Activated CD4-positive, alpha-beta T cell treated with anti-CD3 and anti-CD28 coated beads for 4 hours (primary cell): Measurements from ENCODE around the gene TPGS1.

ENCODE experiments used
- DNase-seq, 2 donors: peaks; one replicate each; pipeline ENCODE4 v3.0.0-alpha.2; 2020

The TPGS1 gene, protein sequence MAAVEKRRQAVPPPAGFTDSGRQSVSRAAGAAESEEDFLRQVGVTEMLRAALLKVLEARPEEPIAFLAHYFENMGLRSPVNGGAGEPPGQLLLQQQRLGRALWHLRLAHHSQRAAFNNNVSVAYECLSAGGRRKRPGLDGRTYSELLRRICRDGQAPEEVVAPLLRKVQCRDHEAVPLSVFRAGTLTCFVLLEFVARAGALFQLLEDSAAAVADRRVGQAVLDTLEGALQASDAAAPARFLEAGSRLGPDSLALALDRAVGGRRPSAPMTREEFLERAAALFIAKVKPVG

GRCh38 chr19:507286-508203 lies at the start of gene TPGS1:
TPGS1 (plus strand) TSS chr19:507497; CDS start chr19:507507, 10 bp downstream.
- peak; percentile 85 to 88 for DNase-seq

- no peak for DNase-seq
These were observed 49.7 kb upstream of the TPGS1 start for GRCh38 chr19:457636-458035.

- no peak for DNase-seq
These were observed 48.9 kb upstream of the TPGS1 start for GRCh38 chr19:458091-459042.

- peak; percentile 7 to 20 for DNase-seq
These were observed 47.4 kb upstream of the TPGS1 start for GRCh38 chr19:459724-460511.

DNA sequence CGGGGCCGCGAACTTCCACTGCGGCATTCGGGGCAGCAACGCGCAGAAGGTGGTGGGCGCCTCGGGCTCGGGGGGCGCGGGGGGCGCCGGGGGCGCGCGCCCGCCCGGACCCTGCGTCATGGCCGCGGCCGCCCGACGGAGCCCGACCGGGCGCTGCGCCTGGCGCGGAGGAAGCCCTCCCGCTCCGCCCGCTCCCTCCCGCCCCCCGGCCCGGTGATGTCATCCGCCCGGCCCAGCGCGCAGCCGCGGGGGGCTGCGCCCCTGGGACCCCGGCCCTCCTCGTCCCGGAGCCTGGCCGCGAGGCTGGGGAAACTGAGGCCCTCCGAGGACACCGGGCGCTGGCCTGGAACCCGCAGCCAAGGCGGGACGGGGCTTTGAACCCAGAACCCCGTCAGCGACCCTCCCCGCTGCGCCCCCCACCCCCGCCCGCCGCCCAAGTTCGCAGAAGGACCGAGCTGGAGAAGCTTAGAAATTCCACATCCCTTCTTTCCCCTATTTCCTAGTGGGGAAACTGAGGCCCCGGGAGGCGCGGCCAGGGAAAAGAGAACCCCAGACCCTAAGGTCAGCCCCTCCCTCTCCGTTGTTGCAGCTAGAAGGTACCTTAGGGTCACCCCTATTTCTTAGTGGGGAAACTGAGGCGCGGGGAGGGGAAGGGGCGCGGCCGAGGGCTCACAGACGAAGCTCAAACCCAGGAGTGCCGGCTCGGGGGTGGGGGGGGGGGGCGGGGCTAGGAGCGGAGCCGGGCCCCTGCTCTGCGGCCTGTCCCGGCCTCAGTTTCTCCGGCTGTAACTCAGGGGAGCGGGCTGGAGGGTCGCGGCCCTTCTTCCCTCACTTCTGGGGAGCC lies 46.2 kb upstream of the TPGS1 start, which contains the start of gene SHC2:
Gene SHC2, minus strand, starts transcription at position 157 of the 844 bp plus-strand sequence. Its CDS starts 37 bp downstream, at position 120.
- no peak for DNase-seq

- DNase-seq: no peak
These were observed 45.4 kb upstream of the TPGS1 start for GRCh38 chr19:461721-462551.

DNA sequence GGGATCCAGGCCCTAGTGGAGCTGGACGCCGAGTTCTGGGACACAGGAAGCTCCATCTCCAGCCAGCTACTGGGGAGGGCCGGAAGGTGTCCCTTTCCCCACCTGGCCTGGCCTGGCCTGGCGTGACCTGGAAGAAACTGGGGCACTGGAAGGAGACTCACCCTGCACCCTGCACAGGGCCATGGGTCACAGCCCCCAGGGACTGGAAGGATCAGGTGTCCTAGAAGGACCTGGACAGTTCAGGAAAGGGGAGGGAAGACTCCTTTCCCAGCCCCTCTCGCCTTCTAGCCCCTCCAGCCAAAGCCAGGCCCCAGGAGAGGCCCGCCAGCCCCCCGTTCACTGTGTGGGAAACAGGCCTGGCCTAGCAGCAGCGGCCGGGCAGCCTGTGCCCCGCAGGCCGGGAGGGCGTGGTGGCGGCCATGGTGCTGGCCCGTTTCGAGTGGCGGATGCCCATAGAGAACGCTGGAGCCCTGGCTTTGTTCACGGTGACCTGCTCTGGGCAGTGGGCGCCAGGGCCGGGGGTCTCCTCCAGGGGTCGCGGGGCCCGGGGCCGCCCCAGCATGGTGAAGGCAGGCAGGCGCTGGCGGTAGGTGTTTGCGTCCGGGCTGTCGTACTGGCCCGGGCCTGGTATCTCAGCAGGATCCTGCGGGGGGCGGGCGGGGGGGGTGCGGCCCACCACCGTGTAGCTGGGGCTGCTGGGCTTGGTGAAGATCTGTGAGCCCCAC lies 43.7 kb upstream of the TPGS1 start:
- DNase-seq: no peak

GRCh38 chr19:464208-464545 lies 43.1 kb upstream of the TPGS1 start:
- no peak for DNase-seq

GRCh38 chr19:465056-465816 lies 42.1 kb upstream of the TPGS1 start:
- no peak for DNase-seq

GRCh38 chr19:467554-467953 lies 39.7 kb upstream of the TPGS1 start:
- no peak for DNase-seq

GRCh38 chr19:468587-469256 lies 38.6 kb upstream of the TPGS1 start:
- DNase-seq: no peak

DNA sequence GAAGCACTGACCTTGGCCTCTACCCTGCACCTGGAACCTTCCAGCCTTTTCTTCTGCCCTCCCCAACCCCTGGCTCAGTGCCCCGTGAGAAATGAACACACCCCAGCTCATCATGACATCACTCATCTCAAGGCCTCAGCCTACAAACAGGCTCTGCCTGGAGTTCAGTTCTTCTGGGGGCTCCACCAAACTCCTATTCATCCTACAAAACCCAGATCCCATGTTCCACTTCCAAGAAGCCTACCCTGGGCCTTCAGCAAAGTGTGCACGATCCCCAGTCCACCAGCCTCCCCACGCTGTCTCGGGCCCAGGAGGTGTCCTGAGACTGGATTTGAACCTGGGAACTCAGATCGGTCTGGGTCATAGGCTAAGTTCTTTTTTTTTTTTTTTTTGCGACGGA lies 37.5 kb upstream of the TPGS1 start:
- no peak for DNase-seq

GRCh38 chr19:470701-471100 lies 36.6 kb upstream of the TPGS1 start:
- DNase-seq: no peak

DNA sequence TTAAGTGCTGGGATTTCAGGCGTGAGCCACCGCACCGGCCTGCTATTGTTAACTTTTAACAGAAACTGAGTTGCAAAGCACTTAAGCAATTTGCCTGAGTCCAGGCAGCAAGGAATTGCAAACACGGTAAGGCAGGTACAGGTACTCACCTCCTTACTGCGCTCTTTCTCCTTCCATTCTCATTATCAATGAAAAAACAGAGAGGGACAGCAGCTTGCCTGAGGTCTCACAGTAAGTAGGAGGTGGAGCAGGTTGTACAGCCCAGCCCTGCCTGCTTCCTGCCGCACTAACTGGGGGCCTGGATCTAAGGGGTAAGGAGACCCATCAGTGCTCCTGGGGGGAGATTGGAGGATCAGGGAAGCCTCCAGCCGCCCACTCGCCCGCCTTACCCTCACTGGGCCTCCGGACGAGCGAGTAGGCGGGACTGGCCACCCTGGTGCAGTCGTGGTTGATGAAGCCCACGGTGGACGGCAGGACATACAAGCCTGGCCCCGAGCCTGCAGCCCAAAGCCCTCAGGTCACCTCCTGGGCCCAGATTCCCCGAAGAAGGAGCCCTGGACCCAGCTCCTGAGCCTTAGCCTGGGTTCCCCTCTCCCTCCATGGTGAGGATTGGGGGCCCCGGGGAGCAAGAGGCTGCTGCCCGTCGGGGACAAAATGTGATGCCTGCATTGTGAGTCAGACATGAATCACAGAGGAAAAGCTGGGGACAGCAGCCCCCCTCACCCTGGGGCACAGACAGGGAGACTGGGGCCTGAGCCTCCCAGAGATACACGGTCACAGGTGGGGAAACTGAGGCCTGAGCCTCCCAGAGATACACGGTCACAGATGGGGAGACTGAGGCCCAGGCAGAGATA lies 35.1 kb upstream of the TPGS1 start:
- no peak for DNase-seq

DNA sequence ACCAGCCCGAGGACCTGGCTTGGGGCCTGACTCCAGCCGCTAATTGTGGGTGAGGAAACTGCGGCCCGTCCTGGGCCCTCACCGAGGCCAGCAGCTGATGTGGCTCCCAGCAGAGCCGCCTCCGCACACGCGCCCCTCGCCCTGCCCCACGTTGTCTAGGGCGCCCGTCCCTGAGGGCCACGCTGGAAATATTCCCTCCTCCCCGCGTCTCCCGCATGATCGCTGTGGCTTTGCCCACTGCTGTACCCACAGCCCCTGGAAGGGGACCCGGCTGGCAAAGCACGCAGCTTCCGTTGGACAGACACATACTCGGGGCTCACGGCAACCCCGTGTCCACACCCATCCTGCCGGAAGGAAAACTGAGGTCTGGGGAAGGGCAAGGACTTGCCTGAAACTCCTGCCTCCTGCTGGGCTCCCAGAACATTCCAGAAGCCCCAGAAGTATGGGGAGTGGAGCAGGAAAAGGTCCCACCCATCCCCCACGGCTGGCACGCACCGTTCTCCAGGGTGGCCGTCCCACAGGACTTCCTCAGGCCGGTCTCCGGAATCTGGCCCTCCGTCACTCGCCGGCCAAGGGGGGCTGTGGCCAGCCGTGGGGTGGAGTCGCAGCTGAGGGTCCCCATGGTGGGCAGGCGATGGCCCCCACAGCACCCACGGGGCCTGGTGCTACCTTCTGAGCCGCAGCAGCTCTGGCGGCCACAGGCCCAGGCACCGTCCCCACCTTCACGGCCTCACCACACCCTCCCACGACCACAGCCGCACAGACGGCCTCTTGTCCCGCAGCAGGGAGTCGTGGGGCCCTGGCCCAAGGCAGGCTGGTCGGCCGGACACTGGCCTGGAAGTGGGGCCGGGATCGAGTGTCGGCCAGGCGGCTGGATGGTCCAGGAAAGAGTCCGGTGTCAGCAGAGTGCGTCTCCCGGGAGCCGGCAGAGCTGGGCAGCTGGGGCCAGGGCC lies 32.9 kb upstream of the TPGS1 start:
- DNase-seq: no peak

GRCh38 chr19:475360-475759 lies 31.9 kb upstream of the TPGS1 start:
- no peak for DNase-seq
